Activated CD8-positive, alpha-beta memory T cell treated with anti-CD3 and anti-CD28 coated beads for 24 hours (primary cell): Measurements from ENCODE around the gene NRCAM.

ENCODE experiments used
- DNase-seq: peaks from one replicate; pipeline ENCODE4 v3.0.0-alpha.2; 2020

Gene NRCAM

GRCh38 chr7:108193594-108194498 is 262.4 kb downstream of the NRCAM start:
- no peak for DNase-seq

GRCh38 chr7:108190891-108191290 is 265.3 kb downstream of the NRCAM start:
- DNase-seq = no peak

GRCh38 chr7:108189733-108190388 is 266.4 kb downstream of the NRCAM start:
- no peak for DNase-seq

- no peak for DNase-seq
Measured at GRCh38 chr7:108188724-108189123, 267.5 kb downstream of the NRCAM start.

GRCh38 chr7:108181073-108181985 is 274.9 kb downstream of the NRCAM start:
- DNase-seq = no peak

- no peak for DNase-seq
Measured at GRCh38 chr7:108178398-108178797, 277.8 kb downstream of the NRCAM start.

- DNase-seq = no peak
Measured at GRCh38 chr7:108171164-108171563, 285.1 kb downstream of the NRCAM start.

- DNase-seq = no peak
Measured at GRCh38 chr7:108170251-108170650, 286.0 kb downstream of the NRCAM start.

- no peak for DNase-seq
Measured at GRCh38 chr7:108167460-108167859, 288.8 kb downstream of the NRCAM start.

- no peak for DNase-seq
Measured at GRCh38 chr7:108166687-108167086, 289.5 kb downstream of the NRCAM start.

- no peak for DNase-seq
Measured at GRCh38 chr7:108165723-108166122, 290.5 kb downstream of the NRCAM start.

GRCh38 chr7:108164946-108165345 is 291.3 kb downstream of the NRCAM start:
- DNase-seq = no peak

GRCh38 chr7:108164342-108164741 is 291.9 kb downstream of the NRCAM start:
- no peak for DNase-seq

- no peak for DNase-seq
Measured at GRCh38 chr7:108158776-108159175, 297.5 kb downstream of the NRCAM start.

GRCh38 chr7:108157606-108158335 is 298.5 kb downstream of the NRCAM start:
- no peak for DNase-seq

- no peak for DNase-seq
Measured at GRCh38 chr7:108156897-108157605, 299.2 kb downstream of the NRCAM start.

GRCh38 chr7:108152198-108152597 is 304.0 kb downstream of the NRCAM start:
- no peak for DNase-seq

- DNase-seq = no peak
Measured at GRCh38 chr7:108149908-108150307, 306.3 kb downstream of the NRCAM start.

GRCh38 chr7:108149119-108149518 is 307.1 kb downstream of the NRCAM start:
- no peak for DNase-seq

- no peak for DNase-seq
Measured at GRCh38 chr7:108147031-108147563, 309.1 kb downstream of the NRCAM start.

GRCh38 chr7:108146070-108146842 is 310.0 kb downstream of the NRCAM start:
- DNase-seq = peak; percentile 71
